Erythroblast (primary cell): ENCODE measurements around the gene NUDCD3.

Experiments used
- GATA1 ChIP-seq: IDR thresholded peaks from 2 replicates; pipeline ENCODE4 v1.6.1; 2011; ENCODE audit warnings: low read depth, mild to moderate bottlenecking, control low read depth, low read length, moderate library complexity
- POLR2A ChIP-seq: IDR thresholded peaks from 2 replicates; pipeline ENCODE4 v1.6.1; 2011; ENCODE audit warnings: mild to moderate bottlenecking, low read length

DNA sequence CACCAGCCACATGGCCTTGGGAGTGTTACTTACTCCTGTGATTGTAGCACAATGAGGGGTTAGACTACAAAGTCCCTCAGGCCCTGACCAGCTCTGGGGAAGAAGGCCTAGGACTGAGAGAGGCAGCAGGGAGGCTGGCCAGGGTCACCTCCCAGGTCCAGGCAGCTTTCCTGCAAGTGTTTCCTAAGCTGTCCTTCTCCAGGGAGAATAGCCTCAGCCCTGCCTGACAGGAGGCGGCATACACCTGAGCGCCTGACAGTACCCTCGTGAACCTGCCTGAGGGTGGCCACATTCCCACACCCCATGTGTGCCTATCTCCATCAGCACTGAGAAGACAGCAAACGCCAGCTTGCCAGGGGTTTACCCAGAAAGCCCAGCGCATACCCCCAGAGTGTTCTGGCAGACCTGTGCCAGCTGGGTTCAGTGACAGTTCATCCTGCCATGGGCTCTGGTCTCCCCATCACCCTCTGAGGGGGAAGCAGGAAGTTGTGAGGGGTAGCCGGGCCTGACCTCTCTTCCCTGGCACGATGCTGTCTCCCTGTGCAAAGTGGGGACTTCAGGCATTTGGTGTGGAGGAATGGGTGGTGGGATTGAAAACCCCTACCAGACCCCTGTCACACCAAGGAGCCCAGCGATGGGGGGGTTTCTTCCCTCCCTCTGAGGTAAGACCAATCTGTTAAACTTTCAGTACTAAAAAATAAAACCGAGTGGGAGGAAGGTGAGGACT, 108.8 kb downstream of the NUDCD3 start:
- TF ChIP-seq POLR2A (no peak), GATA1 (no peak)
